GM19397 (cell line): Measurements from ENCODE around the gene SIGLEC6.

ENCODE experiments used
- ATAC-seq: cut with Tn5 transposase; IDR thresholded peaks from one replicate; pipeline ENCODE4 v1.9.1; 2021; ENCODE audit warnings: mild to moderate bottlenecking, moderate library complexity; ENCODE audit not compliant: unreplicated experiment

The SIGLEC6 gene

GRCh38 chr19:51531349-51532315 lies at the start of gene SIGLEC6:
TSS of gene SIGLEC6 (minus strand) at chr19:51531670. CDS start at chr19:51531648, 22 bp downstream.
- peak; percentile 83 for ATAC-seq

DNA sequence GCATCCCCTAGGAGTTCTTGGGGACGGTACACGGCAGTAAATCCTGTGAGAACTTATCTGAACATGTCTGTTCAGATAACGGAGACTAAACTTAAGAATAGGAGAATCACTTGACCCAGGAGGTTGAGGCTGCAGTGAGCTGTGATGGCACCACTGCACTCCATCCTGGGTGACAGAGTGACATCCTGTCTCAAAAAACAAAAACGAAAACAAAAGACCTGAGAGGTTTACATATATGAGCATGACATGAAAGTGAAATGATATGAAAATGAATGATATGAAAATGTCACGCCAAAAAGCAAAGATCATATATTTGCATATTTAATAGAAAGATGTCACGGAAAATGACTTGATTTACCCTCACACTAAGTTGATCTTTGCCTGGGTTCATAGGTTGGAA lies 45.4 kb upstream of the SIGLEC6 start:
- ATAC-seq = no peak

- ATAC-seq = no peak
These were observed 41.9 kb upstream of the SIGLEC6 start for GRCh38 chr19:51573331-51573730.

DNA sequence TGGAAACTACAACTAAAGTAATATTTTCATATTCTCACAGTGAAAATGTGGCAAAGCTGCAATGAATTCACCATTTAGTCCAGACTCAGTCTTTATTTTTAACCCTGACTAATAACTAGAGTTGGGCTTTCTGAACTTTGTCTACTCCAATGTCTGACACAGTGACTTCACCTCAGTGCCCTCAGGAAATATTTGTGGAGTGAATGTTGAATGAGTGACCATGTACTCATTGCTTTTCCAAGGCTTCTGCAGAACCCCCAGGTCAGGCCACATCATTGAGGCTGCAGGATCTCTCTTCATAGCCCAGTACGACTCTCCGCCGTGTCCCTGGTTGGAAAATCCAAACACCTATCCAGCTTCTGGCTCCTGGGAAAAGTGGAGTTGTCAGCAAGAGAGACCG lies 41.4 kb upstream of the SIGLEC6 start:
- ATAC-seq = no peak

DNA sequence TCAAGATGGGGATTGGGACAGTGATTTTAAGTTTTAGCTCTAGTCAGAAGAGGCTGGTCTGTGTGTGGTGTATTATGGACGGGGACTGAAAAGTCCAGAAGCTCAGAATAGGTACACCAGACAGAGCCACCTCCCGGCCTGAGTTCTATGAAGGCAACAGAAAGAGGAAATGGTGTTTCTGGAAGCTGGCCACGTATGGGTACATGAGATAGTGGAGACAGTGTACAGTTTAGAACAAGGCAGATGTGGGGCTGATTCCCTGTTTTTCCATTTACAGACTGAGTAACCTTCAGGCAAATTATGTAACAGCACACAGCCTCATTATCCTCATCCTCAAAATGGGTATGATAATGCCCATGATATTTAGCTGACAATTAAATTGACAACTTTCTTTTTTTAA lies 40.9 kb upstream of the SIGLEC6 start:
- ATAC-seq = no peak

GRCh38 chr19:51571599-51571998 lies 40.1 kb upstream of the SIGLEC6 start:
- ATAC-seq = no peak

- peak; percentile 94 for ATAC-seq
These were observed 39.6 kb upstream of the SIGLEC6 start, which contains the start of gene ZNF175 for GRCh38 chr19:51570962-51571575. TSS of gene ZNF175 (plus strand) at chr19:51571283. CDS start at chr19:51573330, 2,047 bp downstream.

DNA sequence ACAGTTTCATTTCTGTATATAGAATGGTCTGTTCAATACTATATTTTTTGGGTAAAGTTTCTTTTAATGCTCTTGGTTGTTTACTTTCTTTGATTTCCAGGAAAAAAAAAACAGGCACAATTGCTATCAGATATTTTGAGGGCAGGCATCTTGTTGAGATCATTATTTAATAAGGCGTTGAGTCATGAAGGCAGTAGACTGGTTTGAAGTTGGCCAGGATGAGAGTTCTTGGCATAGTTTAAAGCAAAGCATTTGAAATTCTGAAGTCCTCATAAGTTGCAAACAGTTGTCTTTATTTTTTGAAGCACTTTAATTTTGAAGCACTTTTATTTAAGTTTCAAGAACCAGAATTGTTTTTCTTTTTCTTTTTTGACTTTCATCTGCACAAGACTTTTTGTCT lies 37.0 kb upstream of the SIGLEC6 start:
- no peak for ATAC-seq

DNA sequence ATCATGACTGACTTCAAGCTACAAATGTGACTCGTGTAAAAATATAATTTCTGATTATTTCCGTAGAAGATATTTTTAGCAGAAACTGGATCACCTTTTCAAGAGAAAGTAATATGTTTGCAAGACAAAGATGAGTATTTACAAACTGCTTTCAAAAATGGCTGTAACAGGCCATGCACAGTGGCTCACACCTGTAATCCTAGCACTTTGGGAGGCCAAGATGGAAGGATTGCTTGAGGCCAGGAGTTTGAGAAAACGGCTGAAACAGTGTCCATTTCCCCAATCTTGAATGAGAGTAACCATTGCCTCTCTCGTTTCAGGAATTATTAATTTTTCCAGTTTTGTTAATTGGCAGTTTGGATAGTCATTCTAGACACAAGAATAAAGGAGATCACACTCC lies 36.1 kb upstream of the SIGLEC6 start:
- no peak for ATAC-seq

DNA sequence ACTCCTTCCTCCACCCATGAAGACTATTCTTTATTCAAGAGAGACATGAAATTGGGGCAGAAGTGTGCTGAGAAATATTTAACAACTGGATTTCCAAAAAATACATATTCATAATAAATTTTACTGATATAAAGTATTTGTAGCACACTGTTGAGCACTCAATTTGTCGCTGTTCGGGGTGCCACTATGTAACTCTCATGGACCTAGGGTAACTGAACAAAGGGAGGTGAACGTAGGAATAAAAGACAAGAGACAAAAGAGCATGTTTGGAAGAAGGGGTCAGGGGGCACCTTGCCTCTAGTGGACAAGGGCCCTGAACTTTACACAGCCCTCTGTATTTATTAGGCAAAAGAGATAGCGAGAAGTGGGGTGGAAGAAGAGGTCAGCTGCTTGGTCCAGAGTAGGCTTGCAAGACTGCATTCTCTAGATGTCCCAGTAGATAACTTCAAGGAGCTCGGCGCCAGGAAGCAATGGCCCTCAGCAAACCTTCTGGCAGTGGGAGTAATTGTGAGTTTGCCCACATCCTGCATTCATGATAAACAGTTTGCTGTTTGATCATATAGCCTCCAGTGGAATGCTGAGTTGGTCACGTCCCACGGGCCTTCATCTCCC lies 35.1 kb upstream of the SIGLEC6 start:
- no peak for ATAC-seq

DNA sequence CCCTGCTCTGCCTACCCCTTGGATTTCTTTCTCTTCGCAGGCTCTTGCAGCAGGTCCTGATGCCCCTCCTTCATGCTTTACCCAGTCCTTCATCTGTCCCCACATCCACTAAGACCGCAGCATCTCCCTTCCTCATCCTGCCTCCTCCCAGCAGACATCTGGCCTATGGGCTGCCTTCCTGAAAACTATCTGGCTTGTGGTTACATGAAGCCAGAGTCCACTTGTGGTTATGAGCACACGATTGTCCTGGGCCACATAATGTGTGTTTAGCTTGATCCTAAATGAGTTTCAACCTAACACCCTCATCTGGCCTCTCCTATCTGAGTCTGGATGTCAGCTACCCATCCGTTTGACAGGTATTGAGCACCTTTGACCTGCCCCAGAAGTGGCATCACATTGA lies 34.1 kb upstream of the SIGLEC6 start:
- ATAC-seq = no peak

- ATAC-seq = no peak
These were observed 33.3 kb upstream of the SIGLEC6 start for GRCh38 chr19:51564791-51565190.

GRCh38 chr19:51560339-51560738 lies 28.9 kb upstream of the SIGLEC6 start:
- no peak for ATAC-seq

GRCh38 chr19:51559240-51559639 lies 27.8 kb upstream of the SIGLEC6 start:
- no peak for ATAC-seq

- no peak for ATAC-seq
These were observed 21.7 kb upstream of the SIGLEC6 start for GRCh38 chr19:51552996-51553725.

DNA sequence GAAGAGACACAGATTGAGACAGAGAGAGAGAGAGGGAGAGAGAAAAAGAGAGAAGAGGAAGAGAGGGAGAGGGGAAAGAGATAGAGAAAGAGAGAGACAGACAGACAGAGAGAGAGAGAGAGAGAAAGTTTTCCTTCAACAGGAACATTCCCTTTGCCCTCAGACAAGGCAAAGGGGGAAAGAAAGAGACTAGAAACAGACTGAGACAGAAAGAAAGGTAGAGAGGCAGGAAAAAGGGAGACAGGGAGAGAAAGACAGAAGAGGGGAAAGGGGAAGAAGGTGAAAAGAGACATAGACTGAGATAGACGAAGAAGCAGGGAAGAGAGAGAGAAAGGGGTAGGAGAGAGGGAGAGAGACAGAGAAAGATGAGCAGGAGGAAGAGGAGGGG lies 21.1 kb upstream of the SIGLEC6 start:
- no peak for ATAC-seq

DNA sequence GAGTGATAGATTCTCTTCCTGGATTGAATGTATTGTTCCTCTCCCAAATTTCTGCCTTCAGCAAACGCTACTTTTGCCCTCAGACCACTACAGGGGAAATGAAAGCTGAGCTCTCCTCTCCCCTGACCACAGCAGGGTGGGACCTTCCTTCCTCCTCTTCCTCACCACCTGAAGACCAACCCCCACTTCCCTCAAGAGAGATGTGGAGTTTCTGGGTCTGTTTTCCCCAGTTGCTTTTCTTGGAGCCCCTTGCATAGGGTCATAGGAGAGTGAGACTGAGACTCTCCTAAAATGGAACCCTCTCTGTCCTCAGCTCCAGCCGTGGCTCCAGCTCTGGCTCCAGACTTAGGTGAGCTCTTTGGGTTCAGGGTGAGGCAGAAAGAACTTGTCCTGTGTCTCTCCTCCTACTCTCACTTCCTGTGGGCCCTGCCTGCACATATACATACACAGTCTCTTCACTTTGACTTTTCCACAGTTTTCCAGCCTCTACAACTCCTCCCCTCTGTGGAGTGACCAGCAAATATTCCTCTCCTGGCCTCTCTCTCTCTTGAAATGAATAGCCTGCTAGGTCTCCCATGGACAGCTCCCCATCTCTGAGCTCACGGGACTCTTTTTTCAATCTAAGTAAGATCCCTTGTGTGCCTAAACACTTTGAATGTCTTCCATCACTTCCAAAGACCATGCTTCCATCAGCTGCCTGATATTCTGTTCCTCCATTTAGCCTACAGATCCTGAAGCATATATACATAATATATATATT lies 20.4 kb upstream of the SIGLEC6 start:
- ATAC-seq = no peak

DNA sequence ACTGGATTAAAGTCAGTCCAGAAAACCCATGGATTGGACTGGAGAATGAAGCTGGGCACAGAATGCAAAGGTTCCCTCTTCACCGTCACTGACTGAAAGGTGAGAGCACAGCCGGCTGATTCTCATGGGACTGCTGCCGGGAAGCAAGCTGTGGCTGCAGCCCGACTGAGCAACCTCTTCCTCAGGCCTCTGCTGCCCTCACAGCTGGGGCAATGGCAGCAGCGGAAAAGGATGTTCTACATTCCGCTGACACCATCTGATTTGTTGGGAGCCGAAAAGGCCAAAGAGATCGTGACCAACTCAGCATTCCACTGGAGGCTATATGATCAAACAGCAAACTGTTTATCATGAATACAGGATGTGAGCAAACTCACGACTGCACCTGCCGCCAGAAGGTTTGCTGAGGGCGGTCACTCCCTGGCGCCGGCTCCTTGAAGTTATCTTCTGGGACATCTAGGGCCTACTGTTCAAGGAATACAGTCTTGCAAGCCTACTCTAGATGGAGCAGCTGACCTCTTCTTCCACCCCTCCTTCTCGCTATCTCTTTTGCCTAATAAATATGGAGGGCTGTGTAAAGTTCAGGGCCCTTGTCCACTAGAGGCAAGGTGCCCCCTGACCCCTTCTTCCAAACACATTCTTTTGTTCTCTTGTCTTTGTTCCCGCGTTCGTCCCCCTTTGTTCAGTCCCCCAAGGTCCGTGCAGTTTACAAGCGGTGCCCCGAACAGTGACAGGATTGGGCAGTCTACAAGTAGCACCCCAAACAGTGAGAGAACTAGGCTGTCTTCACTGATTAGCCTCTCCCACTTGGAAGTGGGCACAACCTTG lies 19.6 kb upstream of the SIGLEC6 start:
- no peak for ATAC-seq

DNA sequence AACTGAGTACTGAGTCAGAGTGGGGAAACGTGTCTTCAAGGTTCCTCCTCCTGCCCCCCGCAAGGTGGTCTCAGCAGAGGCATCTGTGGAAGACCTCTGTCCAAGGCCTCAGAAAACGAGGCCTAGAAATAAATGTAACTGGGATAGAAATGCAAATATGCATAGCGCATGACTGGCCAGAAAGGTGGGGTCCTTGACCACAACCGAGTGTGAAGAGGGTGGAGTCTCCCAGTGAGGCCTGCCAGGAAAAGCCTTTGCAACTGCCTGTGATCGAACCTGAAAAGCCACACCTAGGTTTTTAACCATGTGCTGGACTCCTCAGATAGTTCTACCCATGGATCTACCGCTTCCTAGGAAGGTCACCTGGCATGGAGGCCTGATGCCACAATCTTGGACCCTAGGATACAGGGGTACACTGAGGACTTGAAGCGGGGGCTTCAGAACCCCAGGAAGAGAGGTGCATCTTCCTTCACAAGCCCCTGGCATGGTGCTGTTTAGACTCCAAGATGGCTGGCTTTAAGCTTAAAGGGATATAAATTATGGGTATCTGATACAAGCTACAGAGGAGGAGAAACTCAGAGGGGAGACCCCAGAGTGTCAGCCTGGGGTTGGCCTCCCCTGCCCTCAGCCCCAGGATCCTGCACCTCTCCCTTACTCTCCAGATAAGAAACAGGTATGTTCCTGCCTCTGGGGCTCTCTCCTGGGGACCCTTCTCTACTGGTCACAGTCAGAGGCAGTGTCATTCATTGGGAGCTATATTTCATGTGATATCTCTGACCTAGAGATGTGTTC lies 18.3 kb upstream of the SIGLEC6 start:
- no peak for ATAC-seq
